GM12878 (cell line): Measurements from ENCODE around the gene ZNF407. TPM values are rescaled to one million over a fixed set of nuclear protein-coding genes. Genes with fewer than 3 reads are reported as not detected.

Source experiments
- ATAC-seq: fragments of 200-7000 bp; cut with Tn5 transposase; 3 replicates; pipeline ENCODE4 v1.9.1; 2020; ENCODE audit warnings: mild to moderate bottlenecking, moderate library complexity
- BruUV-seq: library from RNA; stranded (reverse); fragments of 400-500 nt; replicated peaks from 2 replicates; lab custom pipeline; 2021; lab: Mats Ljungman, UMichigan
- CTCF ChIA-PET: fragments of 300-600 bp; sonication (Branson Sonifier 250); formaldehyde crosslinking; extraction: SDS; loops from one replicate; lab custom pipeline; 2021; ENCODE audit warnings: inconsistent platforms; lab: Yijun Ruan, JAX
- POLR2A ChIA-PET: fragments of 350-600 bp; formaldehyde crosslinking; extraction: SDS; loops from one replicate; lab custom pipeline; 2021; ENCODE audit warnings: inconsistent platforms; lab: Charles Lee
- RAD21 ChIA-PET: fragments of 300-600 bp; sonication (Branson Sonifier 250); formaldehyde crosslinking; loops from one replicate; lab custom pipeline; 2023; ENCODE audit warnings: antibody characterized with exemption; ENCODE audit not compliant: unreplicated experiment; lab: Charles Lee
- SMC1A ChIA-PET: fragments of 300-600 bp; sonication (Branson Sonifier 250); formaldehyde crosslinking; loops from one replicate; lab custom pipeline; 2023; ENCODE audit not compliant: unreplicated experiment, uncharacterized antibody; lab: Charles Lee
- DNase-seq: peaks from one replicate; pipeline ENCODE4 v3.0.0-alpha.2; 2011; ENCODE audit warnings: low read depth, low spot score
- FAIRE-seq: peaks from 3 replicates; lab custom pipeline; 2011; peaks lifted over from hg19 to GRCh38; lab: Jason Lieb, UNC
- H2AFZ ChIP-seq: 2 replicates; pipeline ENCODE4 v1.6.0; 2011; ENCODE audit warnings: low read depth, low read length, control low read depth; ENCODE audit not compliant: control insufficient read depth
- H3K27ac ChIP-seq: 2 replicates; pipeline ENCODE4 v1.5.1; 2011; ENCODE audit warnings: control low read depth; ENCODE audit not compliant: control insufficient read depth, insufficient read depth
- H3K27me3 ChIP-seq, 2 experiments: replicated peaks in 1 of 2; 2 replicates each; pipeline versions ENCODE4 v1.6.0 to v1.6.1; 2011; ENCODE audit warnings: low read length in 1 of 2; ENCODE audit not compliant: control insufficient read depth in 2 of 2, insufficient read depth in 2 of 2
- H3K36me3 ChIP-seq, 2 experiments: 2 replicates each; pipeline ENCODE4 v1.5.1; 2011; ENCODE audit warnings: low read length in 1 of 2; ENCODE audit not compliant: control insufficient read depth in 2 of 2, insufficient read depth in 2 of 2
- H3K4me1 ChIP-seq: 2 replicates; pipeline ENCODE4 v1.6.1; 2011; ENCODE audit warnings: mild to moderate bottlenecking, low read length, moderate library complexity, mixed read lengths; ENCODE audit not compliant: control insufficient read depth, insufficient read depth
- H3K4me2 ChIP-seq: 2 replicates; pipeline ENCODE4 v1.6.0; 2011; ENCODE audit warnings: control low read depth; ENCODE audit not compliant: control insufficient read depth, insufficient read depth
- H3K4me3 ChIP-seq: fragments of 200-600 bp; sonication (generic); 2 replicates; pipeline ENCODE4 v1.5.1; 2016
- H3K79me2 ChIP-seq: 2 replicates; pipeline ENCODE4 v1.6.0; 2011; ENCODE audit warnings: low read length; ENCODE audit not compliant: control insufficient read depth, insufficient read depth
- H3K9ac ChIP-seq: 2 replicates; pipeline ENCODE4 v1.8.0; 2011; ENCODE audit warnings: low read length, control low read depth, mixed read lengths; ENCODE audit not compliant: control insufficient read depth, insufficient read depth
- H3K9me3 ChIP-seq: replicated peaks from 3 replicates; pipeline ENCODE4 v1.5.1; 2011; ENCODE audit warnings: mild to moderate bottlenecking, low read length; ENCODE audit not compliant: control insufficient read depth, insufficient read depth
- H4K20me1 ChIP-seq: 2 replicates; pipeline ENCODE4 v1.6.0; 2011; ENCODE audit not compliant: control insufficient read depth, insufficient read depth
- CHD4 ChIP-seq: fragments of 200-600 bp; sonication (generic); IDR thresholded peaks from 2 replicates; pipeline ENCODE4 v1.6.1; 2016; ENCODE audit warnings: mild to moderate bottlenecking
- EED ChIP-seq: sonication (generic); IDR thresholded peaks from 2 replicates; pipeline ENCODE4 v1.6.1; 2016; ENCODE audit warnings: antibody characterized with exemption, low read depth
- GATAD2B ChIP-seq: fragments of 450-650 bp; conservative IDR thresholded peaks from 2 replicates; pipeline ENCODE4 v1.6.1; 2017; ENCODE audit warnings: low read depth, mild to moderate bottlenecking, moderate library complexity
- HDAC6 ChIP-seq: fragments of 200-600 bp; sonication (generic); IDR thresholded peaks from one replicate; pipeline ENCODE4 v1.8.0; 2017; ENCODE audit warnings: antibody characterized with exemption; ENCODE audit not compliant: unreplicated experiment
- MXI1 ChIP-seq: fragments of 150-350 bp; IDR thresholded peaks from 2 replicates; pipeline ENCODE4 v1.6.1; 2011; ENCODE audit warnings: low read depth, mild to moderate bottlenecking, inconsistent platforms, low read length, improper control_type of control experiment
- NR2C2 ChIP-seq: IDR thresholded peaks from 2 replicates; pipeline ENCODE4 v1.6.1; 2011; ENCODE audit warnings: borderline replicate concordance, low read depth; ENCODE audit not compliant: control insufficient read depth, insufficient read length
- NR2F1 ChIP-seq: fragments of 450-650 bp; conservative IDR thresholded peaks from 2 replicates; pipeline ENCODE4 v1.6.1; 2017; ENCODE audit warnings: mild to moderate bottlenecking
- POLR2AphosphoS5 ChIP-seq: IDR thresholded peaks from 2 replicates; pipeline ENCODE4 v1.6.1; 2011; ENCODE audit warnings: mild to moderate bottlenecking, low read length, inconsistent platforms
- SIN3A ChIP-seq: IDR thresholded peaks from 2 replicates; pipeline ENCODE4 v1.6.1; 2012; ENCODE audit warnings: low read depth, low read length, improper control_type of control experiment
- SMARCA5 ChIP-seq: fragments of 450-650 bp; IDR thresholded peaks from 2 replicates; pipeline ENCODE4 v1.6.1; 2017; ENCODE audit warnings: mild to moderate bottlenecking
- SREBF2 ChIP-seq: IDR thresholded peaks from 2 replicates; pipeline ENCODE4 v1.6.1; 2012; ENCODE audit warnings: mild to moderate bottlenecking, low read length
- ZNF274 ChIP-seq: IDR thresholded peaks from one replicate; pipeline ENCODE4 v1.8.0; 2011; ENCODE audit not compliant: insufficient read length, insufficient read depth
- ZSCAN29 ChIP-seq: fragments of 450-650 bp; IDR thresholded peaks from 2 replicates; pipeline ENCODE4 v1.6.1; 2017; ENCODE audit warnings: mild to moderate bottlenecking, moderate library complexity
- WGBS: methylation state at CpG from one replicate; pipeline ENCODE4 v1.1.6; 2016; ENCODE audit warnings: low lambda C conversion rate; ENCODE audit not compliant: insufficient replicate concordance, insufficient coverage; ENCODE audit errors: missing lambda C conversion rate; 5-methylcytosine and 5-hydroxymethylcytosine counted together
- in situ Hi-C: fragments of 300-500 bp; cut with MboI; formaldehyde crosslinking; loops from 9 replicates; pipeline ENCODE4 v1.14.3; 2018; ENCODE audit warnings: mixed read lengths
- intact Hi-C: fragments of 100-400 bp; cut with micrococcal nuclease; formaldehyde crosslinking; loops from one replicate; pipeline ENCODE4 v1.14.2; 2022; ENCODE audit not compliant: unreplicated experiment
- polyA plus RNA-seq, 11 experiments: library from polyadenylated mRNA; depleted of rRNA in 4 of 11; unstranded in 6 of 11; stranded (reverse) in 5 of 11; fragments of >200 nt; fragmentation: Nextera tagmentation in 4 of 11; fragmentation: Illumina TruSeq in 1 of 11; extraction: Ambion mirVana in 4 of 11; extraction: Trizol in 1 of 11; gene quantifications; 1 replicate in 1 of 11; 2 replicates in 10 of 11; pipeline versions ENCODE4 v1.2.1 to v1.2.3, GENCODE V29; 2011 to 2016; ENCODE audit warnings: inconsistent platforms in 2 of 11, missing spikeins in 2 of 11, low read depth in 1 of 11
- total RNA-seq, 4 experiments: library from RNA; depleted of rRNA in 3 of 4; stranded (reverse); fragments of >200 nt in 3 of 4; fragmentation: Illumina TruSeq in 1 of 4; extraction: Trizol in 1 of 4; gene quantifications; 2 replicates each; pipeline versions ENCODE4 v1.2.1 to v1.2.3, GENCODE V29; 2013 to 2021
- TF ChIP-seq, protein P1 (sequence below): fragments of 450-650 bp; IDR thresholded peaks from 2 replicates; pipeline ENCODE4 v1.6.1; 2017; ENCODE audit warnings: mild to moderate bottlenecking, moderate library complexity
- TF ChIP-seq, protein P2 (sequence below): fragments of 450-650 bp; IDR thresholded peaks from 2 replicates; pipeline ENCODE4 v1.6.1; 2016; ENCODE audit warnings: mild to moderate bottlenecking, moderate library complexity, borderline replicate concordance

ZNF407 gene
- total and polyA plus RNA-seq, 10 of the 15 experiments (the other 5 are each of a cell fraction or from before 2014, with no cell fraction given): 0.69 to 11.6 (median 5.3) TPM

DNA sequence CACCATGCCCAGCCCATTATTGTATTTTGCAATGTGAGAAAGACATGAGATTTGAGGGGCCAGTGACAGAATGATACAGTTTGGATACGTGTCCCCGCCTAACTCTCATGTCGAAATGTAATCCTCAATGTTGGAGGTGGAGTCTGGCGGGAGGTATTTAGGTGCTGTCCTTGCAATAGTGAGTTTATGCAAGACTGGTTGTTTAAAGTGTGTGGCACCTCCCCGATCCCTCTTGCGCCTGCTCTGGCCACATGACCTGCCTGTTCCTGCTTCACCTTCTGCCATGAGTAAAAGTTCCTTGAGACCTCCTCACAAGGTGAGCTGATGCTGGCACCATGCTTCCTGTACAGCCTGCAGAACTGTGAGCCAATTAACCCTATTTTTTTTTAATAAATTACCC lies 46.8 kb upstream of the ZNF407 start (continued):
- TF ChIP-seq, protein P1, sequence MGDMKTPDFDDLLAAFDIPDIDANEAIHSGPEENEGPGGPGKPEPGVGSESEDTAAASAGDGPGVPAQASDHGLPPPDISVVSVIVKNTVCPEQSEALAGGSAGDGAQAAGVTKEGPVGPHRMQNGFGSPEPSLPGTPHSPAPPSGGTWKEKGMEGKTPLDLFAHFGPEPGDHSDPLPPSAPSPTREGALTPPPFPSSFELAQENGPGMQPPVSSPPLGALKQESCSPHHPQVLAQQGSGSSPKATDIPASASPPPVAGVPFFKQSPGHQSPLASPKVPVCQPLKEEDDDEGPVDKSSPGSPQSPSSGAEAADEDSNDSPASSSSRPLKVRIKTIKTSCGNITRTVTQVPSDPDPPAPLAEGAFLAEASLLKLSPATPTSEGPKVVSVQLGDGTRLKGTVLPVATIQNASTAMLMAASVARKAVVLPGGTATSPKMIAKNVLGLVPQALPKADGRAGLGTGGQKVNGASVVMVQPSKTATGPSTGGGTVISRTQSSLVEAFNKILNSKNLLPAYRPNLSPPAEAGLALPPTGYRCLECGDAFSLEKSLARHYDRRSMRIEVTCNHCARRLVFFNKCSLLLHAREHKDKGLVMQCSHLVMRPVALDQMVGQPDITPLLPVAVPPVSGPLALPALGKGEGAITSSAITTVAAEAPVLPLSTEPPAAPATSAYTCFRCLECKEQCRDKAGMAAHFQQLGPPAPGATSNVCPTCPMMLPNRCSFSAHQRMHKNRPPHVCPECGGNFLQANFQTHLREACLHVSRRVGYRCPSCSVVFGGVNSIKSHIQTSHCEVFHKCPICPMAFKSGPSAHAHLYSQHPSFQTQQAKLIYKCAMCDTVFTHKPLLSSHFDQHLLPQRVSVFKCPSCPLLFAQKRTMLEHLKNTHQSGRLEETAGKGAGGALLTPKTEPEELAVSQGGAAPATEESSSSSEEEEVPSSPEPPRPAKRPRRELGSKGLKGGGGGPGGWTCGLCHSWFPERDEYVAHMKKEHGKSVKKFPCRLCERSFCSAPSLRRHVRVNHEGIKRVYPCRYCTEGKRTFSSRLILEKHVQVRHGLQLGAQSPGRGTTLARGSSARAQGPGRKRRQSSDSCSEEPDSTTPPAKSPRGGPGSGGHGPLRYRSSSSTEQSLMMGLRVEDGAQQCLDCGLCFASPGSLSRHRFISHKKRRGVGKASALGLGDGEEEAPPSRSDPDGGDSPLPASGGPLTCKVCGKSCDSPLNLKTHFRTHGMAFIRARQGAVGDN: no peak
- no peak for TF ChIP-seq EED
- TF ChIP-seq NR2C2: no peak

DNA sequence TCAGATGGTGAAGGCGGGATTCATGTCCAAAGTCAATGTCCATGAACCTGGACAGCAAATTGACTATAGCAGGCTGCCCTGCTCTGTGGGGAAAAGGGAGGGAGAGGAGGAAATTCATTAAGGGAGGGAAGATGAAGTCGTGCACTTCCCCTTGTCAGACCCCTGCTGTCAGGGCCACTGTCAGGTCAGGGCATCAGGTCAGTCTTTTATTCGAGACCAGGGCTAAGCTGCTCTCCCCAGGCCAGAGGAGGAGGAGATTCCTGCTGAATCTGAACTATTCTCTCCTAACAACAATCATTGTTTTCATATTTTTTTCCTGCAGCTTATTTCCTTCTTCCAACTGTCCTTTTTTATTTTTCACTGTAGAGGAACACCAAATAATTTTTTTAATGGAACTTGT lies 46.2 kb upstream of the ZNF407 start:
- 0 out of 2 replicates have a peak, but pooled peaks cover 5% of the 10 kb centered on the region for H3K4me1 ChIP-seq
- RAD21 ChIA-PET: interaction anchor here (0.6 to 1.9 kb wide), 17 partner anchors 10 to 674 kb away, joined by 3 to 15 read pairs (median 6); partner anchors contain the start of gene CNDP2
- in situ Hi-C loops: loop anchor here (5.0 kb wide), 2 partner anchors 199 to 354 kb away; no protein-coding TSS in a partner anchor
- no TSS peak for BruUV-seq
- intact Hi-C loops: loop anchor here (5.0 kb wide), 1 partner anchor 509 kb away; no protein-coding TSS in a partner anchor
- CTCF ChIA-PET: interaction anchor here (0.6 to 1.6 kb wide), 41 partner anchors 10 to 511 kb away, joined by 3 to 42 read pairs (median 5); partner anchors contain the start of gene CNDP2
- H3K27ac ChIP-seq: no peak overlapping the region
- no peaks in the 10 kb centered on the region for H4K20me1 ChIP-seq
- POLR2A ChIA-PET: interaction anchor here (0.6 to 0.9 kb wide), 4 partner anchors 9 to 308 kb away, joined by 3 to 6 read pairs (median 4); partner anchors contain the start of gene ZNF407
- no peak for DNase-seq
- no peaks in the 10 kb centered on the region for H3K36me3 ChIP-seq
- no peak overlapping the region for H3K9ac ChIP-seq
- no peaks in the 10 kb centered on the region; a peak in 1 of 4 replicates for H3K27me3 ChIP-seq
- no peak overlapping the region for H3K4me3 ChIP-seq
- FAIRE-seq: no peak
- no peaks in the 10 kb centered on the region for H3K79me2 ChIP-seq
- SMC1A ChIA-PET: interaction anchor here (0.6 to 1.9 kb wide), 26 partner anchors 9 to 928 kb away, joined by 3 to 22 read pairs (median 4); partner anchors contain the start of gene CNDP2
- peaks cover 5% of the 10 kb centered on the region; the same call in 1 of the 3 replicates for H3K9me3 ChIP-seq
- no peak overlapping the region for H2AFZ ChIP-seq
- ATAC-seq: no peak
- 0% methylated on average over 3 of the region's 3 CpGs for WGBS
- no peak overlapping the region for H3K4me2 ChIP-seq
- TF ChIP-seq ZSCAN29 (no peak), GATAD2B (no peak), SMARCA5 (no peak), SIN3A (no peak), POLR2AphosphoS5 (no peak), MXI1 (no peak), ZNF274 (no peak), CHD4 (no peak), NR2F1 (no peak), SREBF2 (no peak), HDAC6 (no peak)
- TF ChIP-seq, protein P2, sequence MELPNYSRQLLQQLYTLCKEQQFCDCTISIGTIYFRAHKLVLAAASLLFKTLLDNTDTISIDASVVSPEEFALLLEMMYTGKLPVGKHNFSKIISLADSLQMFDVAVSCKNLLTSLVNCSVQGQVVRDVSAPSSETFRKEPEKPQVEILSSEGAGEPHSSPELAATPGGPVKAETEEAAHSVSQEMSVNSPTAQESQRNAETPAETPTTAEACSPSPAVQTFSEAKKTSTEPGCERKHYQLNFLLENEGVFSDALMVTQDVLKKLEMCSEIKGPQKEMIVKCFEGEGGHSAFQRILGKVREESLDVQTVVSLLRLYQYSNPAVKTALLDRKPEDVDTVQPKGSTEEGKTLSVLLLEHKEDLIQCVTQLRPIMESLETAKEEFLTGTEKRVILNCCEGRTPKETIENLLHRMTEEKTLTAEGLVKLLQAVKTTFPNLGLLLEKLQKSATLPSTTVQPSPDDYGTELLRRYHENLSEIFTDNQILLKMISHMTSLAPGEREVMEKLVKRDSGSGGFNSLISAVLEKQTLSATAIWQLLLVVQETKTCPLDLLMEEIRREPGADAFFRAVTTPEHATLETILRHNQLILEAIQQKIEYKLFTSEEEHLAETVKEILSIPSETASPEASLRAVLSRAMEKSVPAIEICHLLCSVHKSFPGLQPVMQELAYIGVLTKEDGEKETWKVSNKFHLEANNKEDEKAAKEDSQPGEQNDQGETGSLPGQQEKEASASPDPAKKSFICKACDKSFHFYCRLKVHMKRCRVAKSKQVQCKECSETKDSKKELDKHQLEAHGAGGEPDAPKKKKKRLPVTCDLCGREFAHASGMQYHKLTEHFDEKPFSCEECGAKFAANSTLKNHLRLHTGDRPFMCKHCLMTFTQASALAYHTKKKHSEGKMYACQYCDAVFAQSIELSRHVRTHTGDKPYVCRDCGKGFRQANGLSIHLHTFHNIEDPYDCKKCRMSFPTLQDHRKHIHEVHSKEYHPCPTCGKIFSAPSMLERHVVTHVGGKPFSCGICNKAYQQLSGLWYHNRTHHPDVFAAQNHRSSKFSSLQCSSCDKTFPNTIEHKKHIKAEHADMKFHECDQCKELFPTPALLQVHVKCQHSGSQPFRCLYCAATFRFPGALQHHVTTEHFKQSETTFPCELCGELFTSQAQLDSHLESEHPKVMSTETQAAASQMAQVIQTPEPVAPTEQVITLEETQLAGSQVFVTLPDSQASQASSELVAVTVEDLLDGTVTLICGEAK: no peak
